Measurements from ENCODE around the gene CNTD1.

DNA sequence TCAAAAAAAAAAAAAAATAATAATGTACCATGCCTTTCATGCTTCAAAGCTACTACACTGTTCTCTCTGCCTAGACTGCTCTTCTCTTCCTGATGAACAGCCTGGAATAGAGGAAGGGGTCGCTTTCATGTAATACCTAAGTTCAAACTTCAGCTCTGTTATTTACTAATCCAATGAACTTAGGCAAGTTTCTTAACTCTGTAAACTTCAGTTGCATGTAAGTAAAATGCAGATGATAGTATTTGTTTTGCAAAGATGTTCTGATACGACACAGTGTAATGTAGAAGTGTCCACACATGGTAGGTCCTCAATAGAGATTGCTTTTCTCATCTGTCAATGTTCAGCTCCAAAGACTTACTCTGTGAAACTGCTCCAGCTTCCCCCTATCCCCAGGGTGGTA is 6.7 kb upstream of the CNTD1 start:
- TF ChIP-seq, protein P1, sequence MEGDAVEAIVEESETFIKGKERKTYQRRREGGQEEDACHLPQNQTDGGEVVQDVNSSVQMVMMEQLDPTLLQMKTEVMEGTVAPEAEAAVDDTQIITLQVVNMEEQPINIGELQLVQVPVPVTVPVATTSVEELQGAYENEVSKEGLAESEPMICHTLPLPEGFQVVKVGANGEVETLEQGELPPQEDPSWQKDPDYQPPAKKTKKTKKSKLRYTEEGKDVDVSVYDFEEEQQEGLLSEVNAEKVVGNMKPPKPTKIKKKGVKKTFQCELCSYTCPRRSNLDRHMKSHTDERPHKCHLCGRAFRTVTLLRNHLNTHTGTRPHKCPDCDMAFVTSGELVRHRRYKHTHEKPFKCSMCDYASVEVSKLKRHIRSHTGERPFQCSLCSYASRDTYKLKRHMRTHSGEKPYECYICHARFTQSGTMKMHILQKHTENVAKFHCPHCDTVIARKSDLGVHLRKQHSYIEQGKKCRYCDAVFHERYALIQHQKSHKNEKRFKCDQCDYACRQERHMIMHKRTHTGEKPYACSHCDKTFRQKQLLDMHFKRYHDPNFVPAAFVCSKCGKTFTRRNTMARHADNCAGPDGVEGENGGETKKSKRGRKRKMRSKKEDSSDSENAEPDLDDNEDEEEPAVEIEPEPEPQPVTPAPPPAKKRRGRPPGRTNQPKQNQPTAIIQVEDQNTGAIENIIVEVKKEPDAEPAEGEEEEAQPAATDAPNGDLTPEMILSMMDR (IDR thresholded peaks at IDR 0.05): no peak
- TF ChIP-seq ZFX (IDR thresholded peaks at IDR 0.05; ENCODE audit: borderline replicate concordance): no peak

All from 22Rv1 (cell line).